ENCODE results near the gene GRIN2C.

GRIN2C gene

DNA sequence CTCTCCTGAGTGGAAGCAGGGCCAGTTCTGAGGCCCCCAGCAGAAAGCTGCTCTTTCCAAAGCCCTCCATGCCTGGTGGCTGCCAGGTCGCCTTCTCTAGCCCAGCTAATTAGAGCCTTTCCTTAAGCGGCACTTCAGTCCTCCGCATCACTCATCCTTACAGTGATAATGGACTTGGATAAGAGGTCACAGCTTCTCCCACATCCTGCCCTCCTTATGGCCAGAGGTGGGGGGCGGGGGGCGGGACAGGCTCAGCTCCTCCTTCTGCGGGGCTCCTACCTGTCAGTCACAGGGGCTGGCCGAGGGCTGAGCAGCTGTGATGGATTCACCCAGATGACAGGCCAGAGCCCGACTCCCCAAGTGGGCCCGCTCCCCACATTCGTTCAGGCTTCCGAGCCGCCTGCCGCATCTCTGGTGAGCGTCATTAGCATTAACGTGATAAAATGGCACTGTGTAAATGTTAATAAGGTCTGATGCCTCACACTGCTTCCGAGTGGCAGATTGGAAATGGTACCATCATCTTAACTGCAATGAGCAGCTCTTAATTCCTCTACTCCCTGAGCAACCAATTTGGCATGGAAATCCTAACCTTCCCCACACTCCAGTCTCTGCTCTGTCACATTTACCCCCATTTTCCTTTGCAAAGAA lies 41.3 kb downstream of the GRIN2C start:
- no peak for DNase-seq

DNA sequence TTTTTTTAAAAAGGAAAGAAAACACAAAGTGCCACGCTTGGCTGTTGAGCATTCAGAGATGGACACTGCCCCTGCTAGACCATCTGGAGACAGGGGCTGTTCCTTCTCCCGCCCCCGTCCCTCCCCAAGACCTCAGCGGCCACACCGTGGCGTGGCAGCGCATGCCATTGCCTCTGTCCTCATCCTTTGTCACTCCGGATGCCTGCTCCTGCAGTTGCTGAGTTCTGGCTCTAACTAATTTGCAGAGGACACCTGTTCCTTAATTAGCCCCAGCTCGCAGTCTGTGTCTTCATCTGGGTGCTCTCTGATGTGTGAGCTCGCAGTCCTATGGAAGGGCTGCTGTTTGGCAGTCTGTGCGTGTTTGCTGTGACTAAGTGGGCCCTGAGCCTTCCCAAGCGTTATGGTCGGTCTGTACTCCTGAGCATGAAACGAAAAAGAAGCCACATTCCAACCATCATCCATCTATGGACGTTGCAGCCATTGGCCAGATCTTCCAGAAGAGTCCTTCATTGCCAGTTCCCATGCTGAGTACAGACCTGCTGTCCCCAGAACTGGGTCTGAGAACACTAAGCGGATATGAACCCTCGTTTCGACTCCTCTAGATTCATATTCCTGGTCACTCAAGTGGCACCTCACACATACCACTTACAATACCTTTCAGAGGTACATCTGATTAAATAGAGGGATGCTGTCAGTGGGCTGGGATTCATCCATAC lies 42.6 kb downstream of the GRIN2C start:
- no peak for DNase-seq

DNA sequence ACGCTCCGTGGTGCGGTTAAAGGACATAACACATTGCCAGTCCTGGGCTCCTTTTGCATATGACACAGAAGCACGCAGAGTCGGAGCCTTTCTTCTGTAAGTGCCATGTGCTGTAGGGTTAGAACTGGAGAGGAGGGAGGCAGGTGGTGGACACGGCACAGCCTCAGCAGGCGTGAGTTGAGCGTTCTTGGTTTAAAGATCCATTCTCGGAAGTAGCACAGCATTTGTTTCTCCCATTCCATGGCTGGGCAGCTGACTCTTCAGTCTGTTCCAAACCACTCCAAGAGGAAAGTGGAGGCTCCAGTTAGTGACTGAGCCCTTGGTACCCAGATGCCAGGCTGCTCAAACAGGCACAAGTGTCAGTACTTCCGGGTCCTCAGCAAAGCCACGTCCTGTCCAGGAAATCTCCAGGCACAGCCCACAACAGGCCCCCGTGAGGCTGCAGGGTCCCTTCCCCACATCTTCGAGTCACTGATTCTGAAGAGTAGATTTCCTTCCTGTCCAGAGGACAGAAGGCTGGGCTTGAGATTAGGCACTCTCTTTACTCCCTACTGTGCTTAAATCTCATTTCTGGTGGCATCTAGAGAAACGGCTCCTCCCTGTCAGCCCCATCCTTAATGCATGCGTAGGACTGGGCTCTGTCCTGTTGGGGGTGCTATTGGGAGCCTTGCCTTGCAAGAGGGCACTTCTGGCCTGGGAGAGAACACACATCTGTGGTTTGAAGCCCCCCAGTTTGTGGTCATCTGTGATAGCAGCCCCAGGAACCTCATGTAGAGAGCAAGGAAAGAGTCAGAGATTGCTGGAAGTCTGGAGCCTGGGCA lies 43.9 kb downstream of the GRIN2C start:
- no peak for DNase-seq

DNA sequence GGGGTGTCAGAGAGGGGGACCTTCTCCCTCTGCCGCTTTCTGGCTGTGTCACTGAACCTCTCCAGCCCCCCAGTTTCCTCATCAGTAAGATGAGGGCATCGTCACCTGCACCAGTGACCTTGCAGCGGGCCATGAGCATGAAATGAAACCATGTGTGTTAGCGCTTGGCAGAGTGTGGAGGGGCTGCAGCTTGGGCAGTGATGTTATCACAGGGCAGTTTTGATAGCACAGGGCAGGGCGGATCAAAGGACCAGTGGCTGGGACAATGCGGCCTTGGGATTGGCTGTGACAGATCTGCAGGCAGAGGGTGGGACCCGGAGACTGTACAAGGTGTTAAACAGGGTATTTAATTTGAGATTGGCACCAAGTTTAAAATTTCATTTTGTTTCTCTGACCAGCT lies 44.6 kb downstream of the GRIN2C start:
- no peak for DNase-seq

DNA sequence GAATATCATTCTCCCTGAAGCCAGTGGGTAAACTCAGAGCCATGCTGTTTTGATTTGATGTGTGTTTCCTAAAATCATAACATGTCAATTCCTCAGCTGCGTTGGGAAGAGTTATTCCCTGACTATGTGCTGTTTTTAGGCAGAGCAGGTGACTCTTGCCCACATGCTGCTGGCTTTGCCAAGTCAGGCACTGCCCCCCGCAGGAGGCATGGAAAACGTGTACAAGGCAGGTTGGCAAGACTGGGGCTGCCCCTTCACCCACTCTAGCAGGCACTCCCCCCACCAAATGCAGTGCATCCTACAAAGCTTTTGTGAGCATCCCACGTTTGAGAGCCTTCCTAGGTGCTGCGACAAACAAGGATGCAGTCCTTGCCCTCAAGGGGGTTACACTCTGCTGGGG lies 45.2 kb downstream of the GRIN2C start:
- no peak for DNase-seq

DNA sequence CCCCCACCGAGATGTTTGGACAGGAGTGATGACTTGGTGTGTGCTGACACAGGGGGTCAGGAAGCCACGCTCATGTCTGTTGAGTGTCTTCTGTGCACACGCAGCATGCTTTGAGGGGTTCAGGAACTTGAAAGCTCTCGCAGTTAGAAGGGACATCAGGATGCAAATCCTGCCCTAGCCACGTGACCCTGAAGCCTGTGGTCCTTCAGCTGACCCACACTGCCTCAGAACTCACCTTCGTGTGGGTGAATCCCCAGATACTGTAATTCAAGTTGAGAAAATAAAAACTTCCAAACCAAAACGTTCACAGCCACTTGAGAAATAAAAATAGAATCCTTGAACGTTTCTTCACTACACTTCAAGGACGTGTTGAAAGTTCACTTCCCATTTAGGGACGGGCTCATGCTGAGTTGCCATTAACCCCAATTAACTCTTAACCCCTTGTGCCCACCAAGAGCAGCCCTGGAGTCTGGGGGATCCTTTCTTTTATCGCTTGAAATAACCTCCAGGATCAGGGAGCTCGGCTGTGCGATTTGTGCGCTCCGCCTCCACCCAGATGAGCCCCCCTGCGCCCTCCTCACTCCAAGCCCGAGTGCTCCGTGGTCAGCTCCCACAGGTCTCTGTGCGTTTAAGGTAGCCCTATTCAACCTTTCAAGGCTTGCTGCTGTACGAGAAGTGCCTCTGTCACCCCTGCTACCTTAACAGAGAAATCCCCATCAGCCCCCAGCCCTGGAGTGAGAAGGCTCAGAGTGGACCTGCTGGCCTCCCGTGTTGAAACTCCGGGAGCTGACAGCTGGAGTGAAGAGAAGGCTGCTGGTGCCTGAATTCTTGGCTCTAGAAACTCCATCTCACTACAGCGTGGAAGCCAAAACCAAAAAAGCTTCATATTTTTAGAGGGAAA lies 47.3 kb downstream of the GRIN2C start:
- no peak for DNase-seq

DNA sequence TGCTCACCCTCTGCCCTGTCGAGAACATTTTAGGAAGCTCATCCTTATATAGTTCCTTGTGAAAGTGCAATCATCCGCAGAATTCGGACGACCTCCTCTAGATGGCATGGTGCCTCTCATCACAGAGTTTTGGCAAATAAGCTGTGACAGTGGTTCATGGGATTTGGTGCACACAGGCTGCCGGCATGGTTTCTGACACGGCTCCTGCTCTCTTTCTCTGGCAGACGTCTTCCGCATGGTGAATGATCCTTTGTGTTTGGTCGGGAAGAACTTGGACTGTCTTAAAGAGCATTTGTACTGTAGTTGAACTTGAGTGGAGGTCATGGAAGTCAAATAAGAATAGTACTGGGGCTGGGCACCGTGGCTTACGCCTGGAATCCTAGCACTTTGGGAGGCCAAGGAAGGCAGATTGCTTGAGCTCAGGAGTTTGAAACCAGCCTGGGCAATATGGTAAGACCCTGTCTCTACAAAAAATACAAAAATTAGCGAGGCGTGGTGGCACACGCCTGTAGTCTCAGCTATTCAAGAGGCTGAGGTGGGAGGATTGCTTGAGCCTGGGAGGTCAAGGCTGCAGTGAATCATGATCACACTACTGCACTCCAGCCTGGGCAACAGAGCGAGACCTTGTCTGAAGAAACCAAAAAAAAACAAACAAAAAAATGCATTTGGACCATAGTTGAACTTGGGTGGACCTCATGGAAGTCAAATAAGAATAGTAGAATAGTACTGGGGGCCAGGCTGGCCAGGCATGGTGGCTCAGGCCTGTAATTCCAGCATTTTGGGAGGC lies 48.8 kb downstream of the GRIN2C start:
- DNase-seq, result no peak

DNA sequence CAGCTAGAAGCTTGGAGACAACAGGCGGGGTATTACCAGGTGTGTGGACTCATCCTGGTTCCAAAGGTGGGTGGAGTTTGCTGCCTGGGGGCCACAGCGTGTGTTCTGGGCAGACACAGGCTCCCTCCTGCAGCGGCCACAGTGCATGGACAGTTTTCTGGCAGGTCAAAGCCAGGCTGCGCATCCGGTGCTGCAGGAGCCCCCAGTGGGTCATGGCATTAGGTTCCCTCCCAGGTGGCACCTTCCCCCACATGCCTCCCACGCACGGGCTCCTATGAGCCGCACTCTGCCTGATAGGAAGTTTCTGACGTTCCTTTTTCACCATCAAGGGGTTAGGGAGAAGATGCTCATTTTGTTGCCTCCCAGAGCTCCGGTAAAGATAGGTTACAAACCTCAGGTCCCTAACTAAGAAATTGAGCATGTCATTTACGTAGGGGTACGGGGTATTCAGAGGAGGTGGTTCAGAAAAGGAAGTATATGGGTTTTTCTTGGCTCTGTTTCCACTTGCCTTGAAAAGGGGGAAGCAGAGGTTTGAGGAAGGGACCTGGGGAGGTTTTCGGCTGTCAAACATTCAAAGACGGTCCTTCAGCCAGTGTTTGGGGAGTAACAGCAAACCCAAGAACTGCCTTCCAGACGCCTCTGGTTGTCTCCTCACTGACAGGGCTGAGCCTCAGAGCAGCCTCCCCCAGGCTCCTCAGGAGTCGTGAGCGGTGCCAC lies 50.8 kb downstream of the GRIN2C start:
- DNase-seq, result no peak

DNA sequence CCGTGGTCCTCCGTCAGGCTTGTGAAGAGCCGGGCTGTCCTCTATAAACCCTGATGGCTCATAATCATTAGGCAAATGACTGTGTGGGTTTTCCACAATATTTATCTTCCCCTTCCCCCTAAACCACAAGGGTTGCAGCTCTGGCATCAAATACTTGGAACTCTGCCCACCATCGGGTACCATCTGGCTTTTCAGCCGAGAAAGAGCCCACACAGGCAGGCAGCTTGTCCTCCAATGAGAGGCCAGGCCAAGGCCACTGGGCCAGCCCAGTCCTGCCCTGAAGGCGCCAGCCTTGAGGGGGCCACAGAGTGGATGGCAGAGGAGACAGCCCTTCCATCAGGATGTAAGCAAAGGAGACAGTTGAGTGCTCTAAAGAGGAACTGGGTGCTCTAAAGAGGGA lies 51.8 kb downstream of the GRIN2C start:
- DNase-seq, result no peak

DNA sequence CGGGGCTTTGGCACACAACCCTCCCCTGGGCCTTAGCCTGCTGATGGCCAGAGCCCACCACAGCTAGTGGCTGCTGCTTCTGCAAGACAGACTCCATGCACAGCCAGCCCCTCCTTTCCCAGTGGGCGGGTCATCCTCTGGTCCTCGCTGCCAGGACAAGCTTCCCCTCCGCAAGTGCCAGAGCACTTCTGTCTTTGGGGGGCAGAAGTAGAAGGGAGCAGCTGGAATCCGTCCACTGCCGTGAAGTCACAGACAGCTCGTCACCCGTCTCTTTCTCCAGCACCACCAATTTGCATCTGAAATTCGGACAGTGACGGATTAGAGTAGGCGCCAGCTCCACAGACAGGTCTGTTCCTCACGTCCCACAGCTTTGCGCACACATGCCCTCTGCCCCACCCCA lies 52.2 kb downstream of the GRIN2C start:
- DNase-seq, result no peak

DNA sequence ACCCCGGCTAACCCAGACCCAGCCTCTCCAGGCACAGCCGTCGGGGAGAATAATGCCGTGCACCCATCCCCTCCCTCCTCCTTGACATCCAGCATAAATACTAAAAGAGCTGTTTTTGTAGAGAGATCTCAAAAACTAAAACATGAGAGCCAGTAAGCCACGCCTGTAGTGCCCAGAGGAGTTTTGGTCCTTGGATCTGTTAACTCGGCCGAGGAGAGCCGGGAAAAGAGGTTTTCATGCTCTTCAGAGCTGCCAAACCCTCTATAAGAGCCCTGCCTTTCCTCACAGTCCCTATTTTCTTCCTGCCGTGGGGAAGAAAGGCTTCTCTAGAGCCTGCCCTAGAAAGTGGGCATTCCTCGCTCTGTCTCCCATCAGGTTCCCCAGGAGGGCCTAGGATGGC lies 53.4 kb downstream of the GRIN2C start:
- no peak for DNase-seq

DNA sequence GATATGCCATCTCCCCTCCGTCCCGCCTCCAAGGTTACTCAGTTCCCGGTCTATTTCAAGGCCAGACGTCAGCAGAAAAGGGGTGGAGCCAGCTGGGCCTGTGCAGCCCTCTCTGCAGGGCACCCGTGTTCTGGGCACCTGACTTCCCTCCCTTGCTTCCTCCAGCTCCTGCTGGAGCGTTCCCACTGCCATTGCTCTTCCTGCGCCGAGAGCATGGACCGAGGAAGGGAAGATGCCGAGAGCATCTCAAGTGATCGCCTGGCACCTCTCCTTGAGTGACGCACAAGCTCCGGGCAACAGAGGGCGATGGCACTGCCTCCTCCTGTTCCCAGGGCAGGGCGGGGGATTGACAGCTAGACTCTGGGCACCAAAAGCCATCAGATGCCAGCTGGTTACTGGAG lies 54.1 kb downstream of the GRIN2C start:
- DNase-seq, result no peak

DNA sequence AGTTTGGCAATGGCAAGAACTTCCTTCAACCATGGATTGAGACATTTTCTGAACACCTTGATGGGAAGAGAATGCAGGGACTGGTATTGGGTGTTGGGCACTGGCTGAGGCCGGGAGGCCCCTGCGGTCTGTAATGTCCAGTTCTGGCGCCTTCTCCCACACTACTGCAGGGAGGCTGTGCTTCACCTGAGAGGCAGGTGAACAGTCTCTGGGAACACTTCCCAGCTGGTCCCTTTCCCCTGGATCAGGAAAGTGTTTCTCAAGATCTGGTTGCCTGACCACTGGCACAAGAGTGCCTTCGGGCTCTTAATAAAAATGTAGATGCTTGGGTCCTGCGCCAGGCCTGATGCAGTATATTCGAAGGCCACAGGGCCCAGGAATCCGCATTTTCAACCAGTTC lies 55.0 kb downstream of the GRIN2C start:
- no peak for DNase-seq

DNA sequence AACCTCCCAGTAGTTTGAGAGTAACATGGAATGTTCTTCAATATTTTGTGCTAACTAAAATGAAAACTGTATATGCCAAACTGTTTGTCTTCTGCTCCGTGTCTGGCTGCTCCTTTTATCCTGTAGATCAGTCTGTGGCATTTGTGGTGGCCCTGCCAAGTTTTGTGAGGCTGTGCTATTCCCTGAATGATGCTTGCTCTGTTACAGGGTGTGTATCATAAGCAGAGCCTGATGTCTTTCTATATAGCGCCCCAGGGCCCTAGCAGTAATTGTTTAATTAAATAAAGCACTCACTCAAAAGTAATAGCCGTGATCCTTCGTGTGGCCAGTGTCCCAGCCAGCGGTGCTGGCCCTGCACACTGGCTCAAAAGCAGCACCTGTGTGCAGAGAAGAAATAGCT lies 55.7 kb downstream of the GRIN2C start:
- no peak for DNase-seq

DNA sequence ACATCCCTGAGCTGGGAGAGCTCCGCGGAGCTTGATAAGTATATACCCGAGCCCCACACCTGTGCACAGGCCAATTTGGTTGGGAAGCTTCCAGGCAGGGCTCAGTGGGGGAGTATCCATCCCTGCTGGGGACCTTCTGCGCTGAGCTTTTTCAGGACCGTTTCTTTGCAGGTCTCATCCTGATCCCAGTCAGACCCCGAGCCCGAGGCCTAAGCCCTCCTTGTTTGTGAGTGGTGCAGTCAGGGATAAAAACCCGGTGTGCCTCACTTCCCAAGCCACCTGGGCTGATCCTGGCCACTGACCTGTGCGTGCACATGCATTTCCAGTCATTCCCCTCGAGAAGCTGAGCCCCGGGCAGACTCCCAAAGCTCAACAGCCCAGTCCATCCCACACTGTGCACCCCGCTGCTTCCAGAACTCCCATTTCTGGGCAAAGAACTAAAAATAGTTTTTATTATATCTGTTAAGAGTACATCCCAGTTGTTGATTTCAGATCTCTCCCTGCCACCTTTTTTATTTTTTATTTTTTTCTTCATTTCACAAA lies 56.2 kb downstream of the GRIN2C start:
- no peak for DNase-seq

DNA sequence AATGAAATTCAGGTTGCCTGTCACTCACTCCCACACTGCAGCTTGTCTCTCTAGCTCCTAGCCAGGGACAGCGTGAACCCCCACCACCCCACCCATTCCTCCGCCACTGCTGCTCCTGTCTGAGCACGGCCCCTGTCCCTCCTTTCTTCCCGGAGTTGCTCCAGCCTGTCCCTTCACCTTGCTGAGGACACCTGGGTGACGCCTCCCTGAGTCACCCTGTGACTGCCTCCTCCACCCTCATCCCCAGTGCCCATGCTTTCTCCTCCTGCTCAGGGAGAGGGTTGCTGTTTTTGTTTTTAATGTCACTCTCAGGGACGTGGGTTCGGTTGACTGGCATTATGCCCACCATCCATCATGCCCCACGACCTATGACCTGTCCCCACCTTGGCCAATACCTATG lies 57.8 kb downstream of the GRIN2C start:
- no peak for DNase-seq

DNA sequence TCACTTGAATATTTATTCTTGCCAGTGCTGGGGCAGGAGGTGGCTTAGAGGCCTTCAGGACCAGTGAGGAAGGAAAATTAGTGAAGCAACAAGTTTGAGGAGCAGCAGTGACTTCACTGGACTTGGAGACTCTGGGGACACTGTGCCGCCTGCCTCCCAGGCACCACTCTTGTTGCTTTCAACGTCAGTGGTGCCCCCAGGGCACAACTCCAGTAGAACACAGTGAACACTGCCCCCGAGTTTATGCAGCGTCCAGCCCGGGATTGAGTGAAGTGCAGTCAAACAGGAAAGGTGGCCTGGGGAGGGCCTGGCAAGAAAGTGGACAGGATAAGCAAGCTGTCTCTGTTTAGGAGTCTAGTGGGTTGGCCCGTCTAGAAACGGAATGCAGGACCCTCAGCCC lies 59.2 kb downstream of the GRIN2C start:
- no peak for DNase-seq

DNA sequence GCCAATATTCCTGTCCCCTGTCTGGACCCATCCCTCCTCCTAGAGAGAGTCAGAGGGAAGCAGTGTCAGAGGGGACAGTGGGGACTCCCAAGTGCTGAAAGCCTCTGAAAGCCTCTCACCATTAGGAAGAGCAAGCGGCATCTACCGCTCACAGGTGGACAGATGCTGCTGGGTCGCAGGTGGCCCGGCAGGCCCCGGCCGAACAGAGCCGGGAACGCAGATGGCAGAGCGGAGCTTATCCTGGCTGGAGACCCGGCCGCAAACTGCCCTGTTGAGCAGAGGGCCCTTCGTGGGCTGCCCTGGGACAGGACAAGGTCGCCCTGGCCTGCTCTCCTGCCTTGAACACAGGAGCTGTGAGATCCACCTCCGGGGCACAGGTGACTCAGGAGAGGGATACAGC lies 60.6 kb downstream of the GRIN2C start:
- no peak for DNase-seq

DNA sequence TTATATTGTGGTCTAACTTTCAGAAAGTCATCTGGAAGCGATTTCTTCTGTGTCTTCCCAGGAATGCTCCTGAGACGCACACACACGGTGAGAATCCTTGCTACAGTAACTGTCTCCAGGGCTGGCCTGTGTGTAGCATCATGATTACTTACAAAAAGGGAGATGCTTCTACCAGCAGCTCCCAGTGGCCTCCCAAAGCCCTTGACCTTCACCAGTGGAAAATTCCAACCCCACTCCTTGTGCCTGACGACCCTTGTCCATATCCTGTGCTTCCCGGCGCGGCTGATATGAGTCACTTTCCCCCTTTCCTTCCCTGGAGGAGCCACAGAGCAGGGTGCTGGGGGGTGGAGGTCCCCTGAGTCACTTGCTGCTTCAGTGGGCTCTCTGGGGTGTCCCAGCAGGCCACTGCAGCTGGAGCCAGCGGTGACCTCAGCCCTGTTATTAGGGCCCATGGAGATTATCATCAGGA lies 61.4 kb downstream of the GRIN2C start:
- no peak for DNase-seq

DNA sequence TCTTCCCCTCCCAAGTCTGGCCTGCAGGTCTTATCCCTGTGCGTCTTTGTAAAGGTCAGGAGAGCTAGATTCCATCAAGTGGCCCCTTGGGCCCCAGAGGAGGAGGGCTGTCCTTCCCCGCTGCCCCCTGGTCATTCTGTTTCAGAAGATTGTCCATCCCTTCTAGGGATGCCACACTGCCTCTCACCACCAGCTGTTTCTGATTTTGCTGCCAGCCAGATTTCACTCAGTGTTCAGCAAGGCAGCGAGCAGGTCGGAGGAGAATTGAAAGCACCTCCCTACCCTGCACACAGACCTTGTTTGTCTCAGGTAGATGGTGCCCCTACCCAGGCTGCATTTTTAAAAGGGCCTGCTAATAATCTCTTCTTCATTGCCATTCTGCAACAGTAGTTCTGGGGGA lies 61.9 kb downstream of the GRIN2C start:
- DNase-seq, result no peak

DNA sequence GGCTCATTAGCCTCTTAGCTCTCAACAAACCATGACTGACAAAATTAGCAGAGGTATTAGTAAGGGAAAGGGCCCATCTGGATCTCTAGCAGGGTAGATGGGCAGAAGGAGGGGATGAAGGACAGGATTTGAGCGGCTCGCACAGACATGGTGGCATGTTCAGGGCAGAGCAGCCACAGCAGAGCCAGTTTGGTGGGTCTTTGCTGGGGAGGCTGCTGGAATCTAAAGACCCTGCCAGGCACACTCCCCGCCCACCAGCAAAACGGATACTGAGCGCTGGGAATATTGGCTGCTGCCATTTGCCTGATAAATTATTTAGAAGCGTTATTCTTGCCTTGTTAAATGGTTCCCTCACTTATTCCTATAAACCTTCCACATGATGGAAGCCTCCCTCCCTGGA lies 62.8 kb downstream of the GRIN2C start:
- no peak for DNase-seq
